ENCODE data around the gene PNPT1. TPM values are rescaled to one million over a fixed set of nuclear protein-coding genes. Genes with fewer than 3 reads are reported as not detected.

The PNPT1 gene
- total and polyA plus RNA-seq, 2 donors (not counting 3 experiments of a cell fraction or from before 2014, with no cell fraction given): 6.6 to 32.4 TPM

GRCh38 chr2:55668956-55669355 lies 24.7 kb downstream of the PNPT1 start:
- POLR2A ChIA-PET: no interaction called here
- no TSS peak for BruUV-seq (replicated peaks)

More at GRCh38 chr2:55668956-55669355, 24.7 kb downstream of the PNPT1 start:
- CTCF ChIA-PET: no interaction called here
- peaks cover 1% of the 10 kb centered on the region for H3K9me1 ChIP-seq (replicated peaks; ENCODE audit: control insufficient read depth, extremely low read depth, insufficient read depth, low read length)
- H2AFZ ChIP-seq (ENCODE audit: low read depth, low read length): no peak overlapping the region
- intact Hi-C loops (cut with micrococcal nuclease) (no loop called here), dilution Hi-C loops (cut with MboI; ENCODE audit: extremely low pct_ligation_motif_present, low sequenced_read_pairs) (no loop called here)
- DNase-seq (ENCODE audit: low read depth, low spot score): no peak
- H3K27ac ChIP-seq (ENCODE audit: insufficient read depth, low read depth, low read length): no peak overlapping the region
- no peaks in the 10 kb centered on the region for H3K27me3 ChIP-seq (ENCODE audit: control insufficient read depth in 2 of 2, insufficient read depth in 2 of 2, low read length in 2 of 2)
- TF ChIP-seq POLR2AphosphoS5 (IDR thresholded peaks at IDR 0.05; ENCODE audit: insufficient read depth, low read depth, low read length) (no peak), FOS (IDR thresholded peaks at IDR 0.05; ENCODE audit: borderline replicate concordance, insufficient read depth, low read length) (no peak), MYC (IDR thresholded peaks at IDR 0.05; ENCODE audit: low read depth, low read length) (no peak), EZH2 (IDR thresholded peaks at IDR 0.05; ENCODE audit: borderline replicate concordance, low read depth, low read length, severe bottlenecking) (no peak), CTCF (IDR thresholded peaks at IDR 0.05; ENCODE audit: extremely low read depth in 1 of 2, insufficient read depth in 1 of 2, low read depth in 1 of 2, low read length in 2 of 2) (no peak), MAX (IDR thresholded peaks at IDR 0.05; ENCODE audit: insufficient read depth, insufficient read length) (no peak), POLR2A (IDR thresholded peaks at IDR 0.05; ENCODE audit: low read depth, low read length) (no peak), JUN (IDR thresholded peaks at IDR 0.05; ENCODE audit: borderline replicate concordance, insufficient read depth, insufficient read length, low read depth) (no peak)
- H3K4me2 ChIP-seq (ENCODE audit: insufficient read depth, low read length): no peak overlapping the region
- no peaks in the 10 kb centered on the region for H3K79me2 ChIP-seq (ENCODE audit: control insufficient read depth, insufficient read depth, low read length)
- no peaks in the 10 kb centered on the region for H3K9me3 ChIP-seq (replicated peaks; ENCODE audit: control insufficient read depth, insufficient read depth, low read length)
- H3K4me3 ChIP-seq (replicated peaks in 1 of 3; ENCODE audit: insufficient read depth in 1 of 3, low read depth in 1 of 3, low read length in 3 of 3): no peak overlapping the region
- no peaks in the 10 kb centered on the region for H3K4me1 ChIP-seq (ENCODE audit: control insufficient read depth, extremely low read depth, insufficient read depth, low read length)
- FAIRE-seq: no peak
- H3K9ac ChIP-seq (replicated peaks; ENCODE audit: extremely low read depth, insufficient read depth, low read length): no peak overlapping the region
- no peaks in the 10 kb centered on the region for H4K20me1 ChIP-seq (replicated peaks; ENCODE audit: control insufficient read depth, extremely low read depth, insufficient read depth, low read length)
- H3K36me3 ChIP-seq (ENCODE audit: control insufficient read depth in 2 of 2, extremely low read depth in 1 of 2, insufficient read depth in 2 of 2, low read length in 2 of 2): peaks cover 4 to 10% of the 10 kb centered on the region in 2 experiments
